DMS79 treated with DMSO at 0.1 percent for 48 hours (cell line): Measurements from ENCODE around the gene PCARE.
A peak's percentile ranks its signal among the peaks of the same experiment; 100 is the strongest.

Experiments
- DNase-seq: peaks from one replicate; lab custom pipeline; 2025; lab: John Stamatoyannopoulos, UW

Gene PCARE

GRCh38 chr2:29063056-29063455, 11.3 kb downstream of the PCARE start:
- DNase-seq = no peak

DNA sequence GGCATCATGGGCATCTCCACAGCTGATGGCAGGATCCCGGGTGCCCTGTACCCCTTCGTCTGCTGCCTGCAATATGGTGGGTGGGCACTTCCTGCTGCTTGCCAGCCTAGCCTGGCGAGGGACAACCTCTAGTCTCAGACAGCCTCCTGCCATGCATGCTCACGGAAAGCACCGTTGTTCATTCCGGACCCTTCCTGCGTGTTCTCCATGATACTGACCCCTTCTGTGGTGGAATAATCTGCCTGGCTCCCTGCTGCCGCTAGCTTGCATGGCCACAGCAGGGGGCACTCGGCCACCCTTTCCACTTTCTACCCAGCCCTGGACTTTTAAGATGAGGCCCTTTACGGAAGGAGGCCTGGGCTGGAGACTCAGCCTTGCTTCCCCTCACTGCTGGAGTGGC, 12.0 kb downstream of the PCARE start:
- DNase-seq = no peak

DNA sequence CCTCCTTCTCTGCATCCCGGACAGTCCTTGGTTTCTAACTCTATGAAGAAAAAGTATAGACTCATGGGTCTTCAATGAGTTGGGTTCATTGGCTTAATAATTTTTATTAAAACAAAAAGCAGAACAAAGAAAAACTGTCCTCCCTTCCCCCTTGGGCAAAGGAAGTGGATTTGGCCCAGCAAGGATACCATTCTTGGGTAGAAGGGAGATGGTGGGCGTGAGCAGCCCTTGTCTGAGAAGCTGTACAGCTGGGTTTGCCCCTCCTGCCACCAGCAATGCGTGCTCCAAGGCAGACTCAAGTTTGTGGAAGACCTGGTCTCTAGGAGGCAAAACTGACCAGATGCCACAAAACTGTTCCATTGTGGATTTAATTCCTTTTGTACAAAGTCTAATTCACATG, 12.7 kb downstream of the PCARE start:
- DNase-seq = no peak

GRCh38 chr2:29061176-29061575, 13.1 kb downstream of the PCARE start:
- DNase-seq = no peak

DNA sequence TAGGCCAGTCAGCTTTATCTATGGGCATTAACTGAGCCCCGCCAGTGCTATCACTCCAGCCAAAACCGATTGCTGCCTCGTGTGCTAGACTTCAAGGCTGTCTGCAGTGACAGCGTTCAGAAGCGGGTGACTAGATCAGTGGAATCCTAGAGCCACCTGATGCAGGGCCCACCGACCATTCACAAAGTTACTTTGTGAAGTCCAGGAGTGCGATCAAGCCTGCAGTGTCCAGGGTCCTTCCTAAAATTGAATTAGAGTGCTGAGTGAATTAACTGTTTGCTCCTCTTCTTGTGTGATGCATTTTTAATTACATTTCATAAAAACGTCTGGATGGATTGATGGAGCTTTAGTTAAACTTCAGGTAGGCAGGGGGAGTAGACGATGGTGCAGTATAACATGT, 13.9 kb downstream of the PCARE start:
- DNase-seq = no peak

GRCh38 chr2:29059624-29060023, 14.7 kb downstream of the PCARE start:
- no peak for DNase-seq

DNA sequence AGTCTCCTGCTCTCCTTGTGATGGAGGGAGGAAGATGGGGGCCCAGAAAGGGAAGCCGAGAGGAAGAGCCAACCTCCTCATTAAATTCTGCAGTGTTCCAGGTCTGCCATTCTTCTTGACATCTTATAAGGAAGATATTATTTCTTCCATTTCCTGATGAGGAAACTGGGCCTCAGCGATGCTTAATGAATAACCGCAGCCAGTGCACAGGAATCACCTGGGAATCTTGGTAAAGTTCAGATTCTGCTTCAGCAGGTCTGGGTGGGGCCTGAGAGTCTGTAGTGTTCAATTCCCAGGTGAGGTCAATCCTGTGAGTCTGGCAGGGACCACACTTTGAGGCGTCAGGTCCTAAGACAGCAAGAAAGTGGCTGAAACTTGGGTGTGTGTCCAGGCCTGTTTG, 17.3 kb downstream of the PCARE start:
- DNase-seq = no peak

- peak; percentile 36 for DNase-seq
Observed at GRCh38 chr2:29056452-29056851, 17.9 kb downstream of the PCARE start.

DNA sequence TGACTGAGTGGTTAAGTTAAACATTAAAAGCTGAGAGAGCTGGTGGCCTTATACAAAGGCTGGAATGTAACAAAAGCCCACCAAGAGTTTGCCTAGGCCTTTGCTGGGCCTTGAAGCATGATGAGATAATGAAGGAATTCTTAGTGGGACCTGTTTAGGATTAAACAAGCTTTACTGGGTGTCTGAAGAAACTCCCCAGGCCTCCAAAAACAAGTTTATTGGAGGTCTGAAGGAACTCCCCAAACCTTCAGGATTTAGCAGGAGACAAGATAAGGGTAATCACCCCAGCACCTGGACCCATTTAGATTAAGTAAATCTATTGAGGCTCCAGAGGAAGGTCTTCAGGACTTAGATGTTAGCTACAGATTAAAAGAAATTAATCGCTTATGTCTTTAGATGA, 18.7 kb downstream of the PCARE start:
- no peak for DNase-seq

DNA sequence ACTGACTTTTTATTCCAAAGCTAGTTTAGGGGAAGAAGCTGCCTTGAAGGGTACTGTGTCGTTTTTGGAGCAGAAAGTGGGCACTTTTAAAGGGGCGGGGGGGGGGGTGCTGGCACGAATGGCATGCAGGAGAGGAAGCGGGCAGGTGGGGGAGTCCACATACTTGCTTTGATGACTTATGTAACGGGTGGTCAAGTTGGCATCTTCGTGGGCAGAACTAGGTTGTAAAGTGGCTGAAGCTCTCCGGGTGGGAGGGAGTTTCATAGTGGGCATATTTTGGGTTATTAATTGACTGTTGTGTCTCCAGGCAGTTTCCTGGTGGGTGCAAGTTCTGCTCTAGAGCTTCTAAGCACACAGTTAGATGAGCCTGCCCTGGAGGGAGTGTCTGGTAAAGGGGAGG, 19.9 kb downstream of the PCARE start:
- no peak for DNase-seq

DNA sequence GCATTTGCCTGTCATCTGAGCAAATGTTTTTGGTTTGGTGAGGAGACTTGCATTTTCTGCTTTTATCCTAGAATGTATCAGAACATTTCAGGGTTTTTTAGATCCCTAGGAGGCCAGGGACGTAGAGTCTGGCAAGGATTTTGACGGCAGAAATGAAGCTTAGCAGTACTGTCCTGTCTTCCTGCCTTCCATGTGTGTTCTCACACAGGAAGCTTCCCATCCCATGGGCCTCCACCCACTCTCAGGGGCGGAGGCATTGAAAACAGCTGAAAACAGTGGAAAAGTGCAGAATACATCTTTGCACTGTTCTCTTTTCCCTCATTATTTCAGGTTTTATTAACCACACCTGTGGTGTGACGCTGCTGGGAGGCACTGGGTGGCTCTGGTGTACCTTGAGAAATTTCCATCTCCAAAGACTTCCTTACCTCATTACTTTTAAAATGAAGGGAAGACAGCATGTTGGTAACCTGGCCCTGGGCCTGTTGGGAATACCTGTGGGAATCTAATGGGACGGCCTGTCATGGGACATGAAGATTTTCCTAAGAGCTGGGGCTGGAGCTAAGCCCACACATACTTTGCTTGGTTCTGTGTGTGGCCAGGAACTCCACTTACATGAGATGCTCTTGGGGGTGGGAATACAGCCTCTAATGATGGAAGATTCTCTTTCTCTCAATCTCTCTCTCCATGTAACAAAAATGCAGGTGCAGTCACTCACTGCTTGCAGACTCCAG, 20.5 kb downstream of the PCARE start:
- no peak for DNase-seq

- no peak for DNase-seq
Observed at GRCh38 chr2:29053223-29053622, 21.1 kb downstream of the PCARE start.

DNA sequence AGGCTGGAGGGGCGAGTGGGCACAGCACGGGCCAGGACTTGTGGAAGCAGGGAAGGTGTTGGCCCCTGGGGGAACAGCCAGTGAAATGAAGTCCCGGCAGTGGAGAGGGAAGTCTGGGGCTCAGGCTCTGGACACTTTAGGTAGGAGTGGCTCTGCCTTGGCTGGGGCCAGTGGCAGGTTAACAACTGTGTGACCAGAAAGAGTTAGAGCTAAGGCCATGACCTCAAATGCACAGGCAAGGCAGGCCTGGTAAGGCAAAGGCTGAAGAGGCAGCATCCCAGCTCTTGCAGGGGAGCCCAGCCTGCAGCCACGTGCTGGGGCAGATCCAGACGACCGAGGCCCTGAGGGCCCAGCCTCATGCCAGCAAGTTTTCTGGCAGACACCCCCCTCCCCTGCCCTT, 21.5 kb downstream of the PCARE start:
- DNase-seq = no peak

- DNase-seq = no peak
Observed at GRCh38 chr2:29051730-29052129, 22.6 kb downstream of the PCARE start.

DNA sequence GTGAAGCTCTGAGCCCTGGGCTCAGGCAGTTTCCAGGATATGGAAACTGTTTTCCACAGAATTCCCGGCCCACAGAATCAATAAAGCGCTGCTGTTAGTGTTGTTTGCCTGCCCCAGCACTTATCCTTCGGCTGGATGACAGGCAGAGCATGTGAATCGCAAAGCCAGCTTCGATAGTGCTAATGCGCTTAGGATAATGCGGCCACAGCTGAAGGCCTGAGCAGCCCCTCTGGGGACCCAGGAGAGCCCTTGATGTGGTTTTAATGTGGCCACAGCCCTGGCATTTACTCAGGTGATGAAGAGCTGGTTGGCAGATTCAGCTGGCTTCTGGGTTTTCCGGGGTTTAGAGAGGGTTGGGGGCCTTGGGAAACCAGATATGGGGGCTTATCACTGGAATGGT, 23.7 kb downstream of the PCARE start:
- peak; percentile 90 for DNase-seq

GRCh38 chr2:29047083-29047845, 27.1 kb downstream of the PCARE start:
- peak; percentile 94 for DNase-seq

GRCh38 chr2:29046321-29046720, 28.0 kb downstream of the PCARE start:
- no peak for DNase-seq

- DNase-seq = no peak
Observed at GRCh38 chr2:29044459-29044858, 29.9 kb downstream of the PCARE start.

- peak; percentile 48 for DNase-seq
Observed at GRCh38 chr2:29042561-29043075, 31.7 kb downstream of the PCARE start.

- no peak for DNase-seq
Observed at GRCh38 chr2:29041161-29041660, 33.1 kb downstream of the PCARE start.

- no peak for DNase-seq
Observed at GRCh38 chr2:29040552-29040951, 33.8 kb downstream of the PCARE start.

- DNase-seq = no peak
Observed at GRCh38 chr2:29039718-29040480, 34.4 kb downstream of the PCARE start.
